NK-92 (cell line): Measurements from ENCODE around the gene HDAC4.

Experiments
- DNase-seq: peaks from one replicate; lab custom pipeline; 2025; ENCODE audit not compliant: unreplicated experiment; lab: John Stamatoyannopoulos, UW

Gene HDAC4

GRCh38 chr2:239008004-239008403 lies 392.8 kb downstream of the HDAC4 start:
- DNase-seq, result no peak

DNA sequence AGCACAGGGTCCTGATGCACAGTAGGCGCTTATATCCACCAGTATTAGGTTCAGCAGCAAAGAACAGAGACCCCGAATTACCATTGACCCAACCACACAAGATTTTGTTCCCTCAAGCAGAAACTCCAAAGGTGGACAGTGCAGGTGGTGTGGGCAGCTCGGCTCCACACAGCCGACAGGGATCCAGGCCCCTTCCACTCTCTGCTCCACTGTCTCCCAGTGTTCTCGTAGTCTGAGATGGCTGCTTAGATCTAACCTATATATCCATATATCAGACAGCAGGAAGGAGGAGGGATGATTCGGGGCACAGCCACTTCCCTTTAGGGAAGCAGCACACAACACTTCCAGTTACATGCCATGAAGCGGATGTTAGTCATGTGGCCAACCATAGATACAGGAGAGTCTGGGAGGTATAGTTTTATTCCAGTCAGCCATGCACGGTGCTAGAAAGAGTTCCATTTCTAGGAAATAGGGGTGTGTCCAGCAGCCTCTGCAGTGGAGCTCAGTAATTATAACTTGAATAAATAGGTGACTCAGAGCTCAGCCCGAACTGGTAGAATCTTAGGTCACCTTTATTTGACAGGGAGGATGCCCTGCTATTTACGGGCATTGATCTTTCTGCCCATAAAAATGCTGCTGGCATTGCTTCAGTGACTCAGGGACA lies 394.1 kb downstream of the HDAC4 start:
- no peak for DNase-seq

- DNase-seq, result no peak
Measured at GRCh38 chr2:239005586-239005985, 395.2 kb downstream of the HDAC4 start.

GRCh38 chr2:239004274-239005015 lies 396.4 kb downstream of the HDAC4 start:
- DNase-seq, result no peak

DNA sequence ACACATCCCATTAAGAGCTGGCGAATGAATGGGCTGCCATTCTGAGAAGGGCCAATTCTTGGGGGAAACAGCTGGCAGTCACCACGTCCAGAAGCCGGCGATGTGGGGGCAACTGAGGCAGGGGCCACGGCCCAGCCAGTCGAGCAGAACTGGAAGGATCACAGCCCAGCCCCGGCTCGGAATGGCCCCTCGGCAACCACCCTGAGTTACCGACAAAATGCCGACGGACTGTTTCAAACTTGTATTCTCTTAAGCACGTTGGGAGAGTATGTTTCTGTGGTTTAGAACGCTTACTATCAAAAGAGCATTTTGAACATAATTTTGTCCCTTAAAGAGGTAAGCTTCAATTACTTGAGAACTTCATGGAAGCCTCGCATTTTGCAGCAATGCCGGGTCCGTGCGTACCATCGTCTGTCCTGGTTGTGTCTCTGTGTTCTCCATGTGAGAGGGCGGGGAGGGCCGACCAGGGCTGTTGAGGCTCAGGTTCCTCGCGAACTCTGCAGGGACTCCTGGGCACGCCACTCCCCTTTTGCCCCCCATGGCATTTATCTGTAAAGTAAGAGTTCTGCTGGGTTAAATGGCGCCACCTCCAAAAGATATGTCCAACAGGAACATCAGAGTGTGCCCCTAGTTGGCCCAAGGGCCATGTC lies 397.1 kb downstream of the HDAC4 start:
- DNase-seq, result no peak

DNA sequence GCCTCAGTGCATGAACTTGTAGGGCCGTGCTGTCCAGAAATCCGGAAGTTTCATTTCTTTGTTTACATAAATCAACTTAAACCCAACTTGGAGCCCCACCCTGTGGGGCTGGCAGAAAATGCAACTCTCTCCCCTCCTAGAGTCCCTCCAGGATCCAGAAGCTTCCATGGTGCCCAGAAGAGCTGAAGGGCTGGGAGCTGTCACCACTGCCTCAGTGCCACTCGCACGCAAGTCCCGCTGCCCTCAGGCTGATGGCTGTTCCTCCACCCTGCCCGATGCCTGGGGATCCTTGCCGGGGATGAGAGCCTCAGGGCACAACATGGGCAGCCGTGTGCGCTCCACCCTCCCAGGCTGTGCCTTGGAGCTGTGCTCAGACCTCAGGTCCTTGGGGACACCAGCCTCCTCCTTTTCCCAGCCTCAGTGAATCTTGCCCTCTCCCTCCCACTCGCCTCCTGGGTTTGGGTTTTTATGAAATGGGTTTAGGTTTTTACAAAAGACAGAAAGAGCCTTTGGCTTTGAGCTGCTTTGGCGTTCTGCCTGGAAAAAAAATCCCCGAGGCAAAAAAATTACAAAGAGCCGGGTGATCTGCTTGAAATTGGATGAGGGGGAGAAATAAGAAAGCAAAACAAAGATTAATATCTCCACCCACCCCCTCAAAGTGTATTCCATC lies 397.7 kb downstream of the HDAC4 start:
- DNase-seq, result no peak

GRCh38 chr2:239002591-239002953 lies 398.2 kb downstream of the HDAC4 start:
- no peak for DNase-seq

GRCh38 chr2:239001794-239002193 lies 399.0 kb downstream of the HDAC4 start:
- DNase-seq, result no peak

GRCh38 chr2:239000500-239001073 lies 400.2 kb downstream of the HDAC4 start:
- DNase-seq, result no peak

- DNase-seq, result no peak
Measured at GRCh38 chr2:239000089-239000488, 400.7 kb downstream of the HDAC4 start.

GRCh38 chr2:238999291-238999741 lies 401.5 kb downstream of the HDAC4 start:
- DNase-seq, result no peak

- no peak for DNase-seq
Measured at GRCh38 chr2:238998801-238999200, 402.0 kb downstream of the HDAC4 start.
